D721Med (cell line): ENCODE data around the gene TNFRSF14.

Experiments
- DNase-seq: peaks from one replicate; pipeline ENCODE4 v3.0.0; 2011; ENCODE audit warnings: low spot score; ENCODE audit not compliant: insufficient read length
- FAIRE-seq: peaks from 2 replicates; lab custom pipeline; 2011; peaks lifted over from hg19 to GRCh38; lab: Jason Lieb, UNC
- CTCF ChIP-seq: IDR thresholded peaks from 2 replicates; pipeline ENCODE4 v1.5.1; 2012; ENCODE audit warnings: mild to moderate bottlenecking, control low read depth; ENCODE audit not compliant: insufficient read depth; ENCODE audit errors: missing control alignments

Gene TNFRSF14

GRCh38 chr1:2556277-2556677 is at the start of gene TNFRSF14:
TSS of gene TNFRSF14 (plus strand) at chr1:2556371. CDS start at chr1:2556665, 294 bp downstream.
- DNase-seq (no peak), FAIRE-seq (no peak)
- no peak for TF ChIP-seq CTCF

DNA sequence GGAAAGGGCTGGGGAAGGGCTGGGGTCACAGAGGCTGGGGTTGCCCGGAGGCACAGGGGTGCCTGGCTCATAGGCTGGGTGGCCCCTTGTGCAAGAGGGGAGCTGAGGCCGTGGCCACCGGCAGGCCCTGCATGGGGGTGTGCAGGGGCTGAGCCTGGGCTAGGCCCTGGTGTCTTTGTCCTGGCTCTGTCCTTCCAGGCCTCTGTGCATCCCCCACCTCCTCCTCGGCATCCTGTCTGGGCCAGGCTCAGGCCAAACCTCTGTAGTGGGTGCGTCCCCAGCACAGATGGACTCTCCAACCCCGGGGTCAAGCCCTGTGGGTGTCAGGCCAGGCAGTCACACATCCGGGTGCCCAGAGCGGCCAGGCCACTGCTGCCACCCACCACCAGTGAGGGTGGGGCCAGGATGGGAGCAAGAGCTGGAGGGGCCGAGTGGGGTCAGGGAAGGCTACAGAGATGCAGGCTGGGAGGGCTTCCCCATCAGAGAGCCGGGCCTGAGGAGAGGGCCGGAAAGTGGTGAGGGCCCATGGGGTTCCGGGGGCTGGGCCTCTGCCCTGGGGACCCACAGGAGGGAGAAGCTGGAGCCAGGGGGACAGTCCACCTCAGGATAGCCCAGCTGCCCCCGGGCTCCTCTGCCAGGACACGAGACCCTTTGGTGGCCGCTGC is 49.1 kb upstream of the TNFRSF14 start:
- DNase-seq, result no peak
- FAIRE-seq, result no peak
- no peak for TF ChIP-seq CTCF

GRCh38 chr1:2507744-2508155 is 48.4 kb upstream of the TNFRSF14 start:
- no peak for TF ChIP-seq CTCF
- FAIRE-seq (no peak), DNase-seq (no peak)

DNA sequence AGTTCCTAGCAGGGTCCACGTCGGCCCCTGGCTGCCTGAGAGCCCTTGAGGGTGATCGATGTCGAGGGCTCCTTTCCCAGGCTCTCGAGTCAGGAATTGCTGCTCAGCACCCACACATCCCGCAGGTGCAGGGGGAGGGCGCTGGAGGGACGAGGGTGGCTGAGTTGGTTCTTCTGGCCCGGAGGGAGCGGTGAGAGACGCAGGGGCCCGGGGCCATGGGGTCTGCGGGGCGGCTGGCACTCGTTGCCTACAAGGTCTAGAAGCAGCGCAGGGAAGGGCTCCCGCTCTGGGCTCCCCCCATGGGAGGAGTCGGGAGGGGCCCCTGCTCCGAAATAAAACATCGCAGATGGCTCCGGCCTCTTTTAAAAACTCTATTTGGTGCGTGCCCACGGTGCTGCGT is 48.0 kb upstream of the TNFRSF14 start:
- DNase-seq (no peak), FAIRE-seq (no peak)
- no peak for TF ChIP-seq CTCF

DNA sequence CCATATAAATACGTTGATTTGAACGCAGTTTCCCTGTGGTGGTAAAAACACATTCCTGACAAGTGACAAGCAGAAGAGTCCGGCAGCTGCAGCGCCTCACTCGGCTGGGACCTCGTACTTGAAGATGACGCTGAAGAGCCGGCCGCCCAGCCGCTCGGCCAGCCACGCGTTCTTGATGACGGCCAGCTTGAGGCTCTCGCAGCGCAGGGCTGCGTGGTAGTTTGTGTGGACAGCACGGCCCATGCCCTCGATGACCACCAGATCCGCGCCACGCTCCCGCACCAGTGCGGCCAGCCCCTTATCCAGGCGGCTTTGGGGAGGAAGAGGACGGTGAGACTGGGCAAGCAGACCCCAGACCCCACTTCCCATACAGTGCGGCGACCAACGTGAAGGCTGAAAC is 47.4 kb upstream of the TNFRSF14 start:
- no peak for FAIRE-seq
- DNase-seq, result no peak
- no peak for TF ChIP-seq CTCF

- FAIRE-seq (no peak), DNase-seq (no peak)
- TF ChIP-seq CTCF, result no peak
These were observed 46.6 kb upstream of the TNFRSF14 start for GRCh38 chr1:2509589-2509988.

- FAIRE-seq (no peak), DNase-seq (no peak)
- no peak for TF ChIP-seq CTCF
These were observed 45.6 kb upstream of the TNFRSF14 start for GRCh38 chr1:2510366-2511155.
